Lung (tissue), 12 donors: ENCODE measurements around the gene DPH7. TPM values are rescaled to one million over a fixed set of nuclear protein-coding genes. Genes with fewer than 3 reads are reported as not detected.
"Not testable (repeated sequence)": the region's sequence is repeated elsewhere in the genome, so short reads cannot be mapped to it uniquely, and the experiment has no call there.

Experiments used
- ATAC-seq: fragments of 200-7000 bp; cut with Tn5 transposase; one replicate; pipeline ENCODE4 v1.9.1; 2020; ENCODE audit warnings: moderate number of reproducible peaks; ENCODE audit not compliant: insufficient read depth, low FRiP score
- DNase-seq, 3 donors: peaks; one replicate each; pipeline ENCODE4 v3.0.0-alpha.2; 2013 to 2017
- H3K27ac ChIP-seq, 2 donors: one replicate each; pipeline ENCODE4 v1.5.1; 2013; ENCODE audit warnings: mild to moderate bottlenecking in 2 of 2, moderate library complexity in 2 of 2, control low read depth in 1 of 2, inconsistent platforms in 1 of 2, low read depth in 1 of 2, low read length in 1 of 2
- H3K27me3 ChIP-seq, 3 donors: one replicate each; pipeline ENCODE4 v1.5.1; 2013; ENCODE audit warnings: low read length in 2 of 3; ENCODE audit not compliant: control insufficient read depth in 3 of 3, insufficient read depth in 3 of 3
- H3K36me3 ChIP-seq, 4 donors: one replicate each; pipeline ENCODE4 v1.5.1; 2013; ENCODE audit warnings: low read length in 4 of 4, mild to moderate bottlenecking in 1 of 4, moderate library complexity in 1 of 4; ENCODE audit not compliant: control insufficient read depth in 4 of 4, insufficient read depth in 4 of 4
- H3K4me1 ChIP-seq, 5 donors: one replicate each; pipeline ENCODE4 v1.5.1; 2013; ENCODE audit warnings: low read length in 5 of 5, mild to moderate bottlenecking in 2 of 5, moderate library complexity in 1 of 5; ENCODE audit not compliant: control insufficient read depth in 5 of 5, insufficient read depth in 5 of 5
- H3K4me3 ChIP-seq: one replicate; pipeline ENCODE4 v1.5.1; 2013; ENCODE audit warnings: mild to moderate bottlenecking, control low read depth, moderate library complexity
- H3K9ac ChIP-seq, 2 donors: one replicate each; pipeline ENCODE4 v1.5.1; 2013; ENCODE audit warnings: low read length in 2 of 2, control low read depth in 1 of 2; ENCODE audit not compliant: insufficient read depth in 1 of 2
- H3K9me3 ChIP-seq, 4 donors: one replicate each; pipeline ENCODE4 v1.5.1; 2013; ENCODE audit warnings: low read length in 3 of 4, mild to moderate bottlenecking in 1 of 4, moderate library complexity in 1 of 4; ENCODE audit not compliant: control insufficient read depth in 4 of 4, insufficient read depth in 3 of 4
- WGBS, 2 donors: extraction: QIAGEN DNeasy Blood & Tissue Kit; methylation state at CpG; one replicate each; pipeline ENCODE4 v1.1.7; 2013; 5-methylcytosine and 5-hydroxymethylcytosine counted together
- polyA plus RNA-seq, 2 donors: library from polyadenylated mRNA; stranded (reverse); fragments of 200-250 nt; gene quantifications; one replicate each; pipeline ENCODE4 v1.2.1, GENCODE V29; 2013
- total RNA-seq, 2 donors: library from RNA; depleted of rRNA in 1 of 2; stranded (reverse); fragments of >200 nt in 1 of 2; gene quantifications; one replicate each; pipeline ENCODE4 v1.2.1, GENCODE V29; 2014 to 2021
- TF ChIP-seq, protein P1 (sequence below): IDR thresholded peaks from 2 replicates; pipeline ENCODE4 v1.5.1; 2012; ENCODE audit warnings: mild to moderate bottlenecking; ENCODE audit errors: control extremely low read depth, extremely low read depth
- donor health status: control.
- donor health status: control.
- donor health status: Bipolar disorder and iron deficiency.
- donor health status: healthy.
- donor health status: DM: yes; HTN: yes; CAD: no.

DPH7 gene
- total and polyA plus RNA-seq, 4 donors: 23.6 to 36.5 (median 30.3) TPM

DNA sequence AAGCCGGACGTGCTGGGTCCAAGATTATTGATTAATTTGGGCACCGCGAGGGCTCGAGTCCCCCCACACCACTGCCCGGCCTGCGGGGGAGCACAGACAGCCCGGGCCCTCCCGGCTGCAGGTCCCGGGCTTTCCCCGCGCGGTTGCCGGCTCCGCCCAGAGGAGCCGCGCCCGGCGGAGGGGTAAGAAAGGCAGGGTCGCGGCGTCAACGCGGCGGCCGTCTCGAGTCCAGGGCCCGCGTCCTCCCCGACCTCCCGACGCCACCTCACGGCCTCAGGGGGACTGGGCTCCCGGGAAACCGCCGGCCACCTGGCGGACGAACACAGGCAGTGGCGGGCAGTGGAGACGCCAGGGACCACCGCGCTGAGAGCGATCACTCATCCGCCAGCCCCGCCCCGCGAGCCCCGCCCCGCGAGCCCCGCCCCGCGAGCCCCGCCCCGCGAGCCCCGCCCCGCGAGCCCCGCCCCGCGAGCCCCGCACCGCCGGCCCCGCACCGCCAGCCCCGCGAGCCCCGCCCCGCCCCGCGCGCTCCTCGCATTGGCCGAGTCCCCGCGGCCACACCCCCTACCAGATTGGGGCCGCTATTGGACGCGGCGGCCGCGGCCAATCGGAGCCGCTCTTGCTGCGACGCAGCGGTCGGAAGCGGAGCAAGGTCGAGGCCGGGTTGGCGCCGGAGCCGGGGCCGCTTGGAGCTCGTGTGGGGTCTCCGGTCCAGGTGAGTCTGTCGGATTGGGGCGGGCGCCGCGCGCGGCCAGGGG lies 27.3 kb downstream of the DPH7 start, which contains the start of gene MRPL41:
TSS of gene MRPL41 (plus strand) at position 616 of the 758 bp plus-strand sequence. CDS start 203 bp downstream, outside the sequence.
- H3K9ac ChIP-seq: peak within 1 kb of the TSS; percentile 28
- ATAC-seq (peak; percentile 90), DNase-seq (peak; percentile 83 to 94 (median 92))
- no peaks in the 10 kb centered on the region for H3K27me3 ChIP-seq
- H3K36me3 ChIP-seq: peaks cover 3 to 15% (median 3%) of the 10 kb centered on the region in 4 donors
- H3K4me3 ChIP-seq: peak within 1 kb of the TSS; percentile 72
- peak within 1 kb of the TSS; percentile 85 to 97 for H3K27ac ChIP-seq
- WGBS, 2 donors: 0 to 1% methylated on average over 65 to 95 of the region's 106 CpGs
- H3K9me3 ChIP-seq: no peaks in the 10 kb centered on the region
- H3K4me1 ChIP-seq: peaks cover 0 to 14% (median 6%) of the 10 kb centered on the region in 5 donors
- TF ChIP-seq, protein P1, sequence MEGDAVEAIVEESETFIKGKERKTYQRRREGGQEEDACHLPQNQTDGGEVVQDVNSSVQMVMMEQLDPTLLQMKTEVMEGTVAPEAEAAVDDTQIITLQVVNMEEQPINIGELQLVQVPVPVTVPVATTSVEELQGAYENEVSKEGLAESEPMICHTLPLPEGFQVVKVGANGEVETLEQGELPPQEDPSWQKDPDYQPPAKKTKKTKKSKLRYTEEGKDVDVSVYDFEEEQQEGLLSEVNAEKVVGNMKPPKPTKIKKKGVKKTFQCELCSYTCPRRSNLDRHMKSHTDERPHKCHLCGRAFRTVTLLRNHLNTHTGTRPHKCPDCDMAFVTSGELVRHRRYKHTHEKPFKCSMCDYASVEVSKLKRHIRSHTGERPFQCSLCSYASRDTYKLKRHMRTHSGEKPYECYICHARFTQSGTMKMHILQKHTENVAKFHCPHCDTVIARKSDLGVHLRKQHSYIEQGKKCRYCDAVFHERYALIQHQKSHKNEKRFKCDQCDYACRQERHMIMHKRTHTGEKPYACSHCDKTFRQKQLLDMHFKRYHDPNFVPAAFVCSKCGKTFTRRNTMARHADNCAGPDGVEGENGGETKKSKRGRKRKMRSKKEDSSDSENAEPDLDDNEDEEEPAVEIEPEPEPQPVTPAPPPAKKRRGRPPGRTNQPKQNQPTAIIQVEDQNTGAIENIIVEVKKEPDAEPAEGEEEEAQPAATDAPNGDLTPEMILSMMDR: peak; percentile 3

DNA sequence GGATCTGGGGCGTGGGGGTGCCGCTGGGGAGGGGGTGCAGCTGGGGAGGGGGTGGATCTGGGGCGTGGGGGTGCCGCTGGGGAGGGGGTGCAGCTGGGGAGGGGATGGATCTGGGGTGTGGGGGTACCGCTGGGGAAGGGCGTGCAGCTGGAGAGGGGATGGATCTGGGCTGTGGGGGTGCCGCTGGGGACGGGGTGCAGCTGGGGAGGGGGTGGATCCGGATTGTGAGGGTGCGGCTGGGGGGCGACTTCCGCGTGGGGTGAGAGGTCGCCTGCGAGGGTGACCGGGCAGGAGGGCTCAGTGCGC lies 27.8 kb downstream of the DPH7 start:
- WGBS, 2 donors: 0 to 2% methylated on average over 10 to 17 of the region's 17 CpGs
- not testable (repeated sequence) for H3K27me3 ChIP-seq, DNase-seq, H3K9ac ChIP-seq, H3K9me3 ChIP-seq, ATAC-seq
- peak overlapping the region; percentile 69 to 87 for H3K27ac ChIP-seq
- H3K4me1 ChIP-seq: peaks cover 0 to 14% (median 6%) of the 10 kb centered on the region in 5 donors
- peak overlapping the region; percentile 34 for H3K4me3 ChIP-seq
- peaks cover 3 to 11% (median 3%) of the 10 kb centered on the region in 4 donors for H3K36me3 ChIP-seq

DNA sequence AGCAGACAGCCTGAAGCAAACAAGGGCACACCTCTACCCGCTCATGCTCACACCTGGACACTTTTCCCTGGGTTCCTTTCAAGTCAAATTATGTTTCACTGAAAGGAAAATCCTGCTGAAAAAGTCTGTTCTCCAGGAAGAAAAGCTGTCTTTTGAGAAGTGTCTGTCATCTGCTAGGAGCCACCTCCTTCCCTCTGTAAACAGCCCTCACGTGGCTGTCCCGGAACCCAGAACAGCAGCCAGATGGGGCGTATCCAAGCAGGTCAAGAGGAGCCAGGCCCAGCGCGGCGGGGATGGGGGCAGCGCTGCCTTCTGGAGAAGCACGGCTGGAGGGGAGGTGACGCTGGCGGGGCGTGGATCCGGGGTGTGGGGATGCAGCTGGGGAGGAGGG lies 28.5 kb downstream of the DPH7 start, which contains the start of gene PNPLA7:
TSS of gene PNPLA7 (minus strand) at position 172 of the 391 bp plus-strand sequence. CDS start 205 bp downstream, outside the sequence.
- H3K9me3 ChIP-seq: no peaks in the 10 kb centered on the region
- peaks cover 3 to 4% (median 3%) of the 10 kb centered on the region in 4 donors for H3K36me3 ChIP-seq
- ATAC-seq (peak; percentile 60), DNase-seq (peak; percentile 88 to 95 (median 89))
- H3K4me1 ChIP-seq: peaks cover 0 to 15% (median 6%) of the 10 kb centered on the region in 5 donors
- TF ChIP-seq, protein P1: no peak
- H3K27me3 ChIP-seq: no peaks in the 10 kb centered on the region
- H3K27ac ChIP-seq: peak within 1 kb of the TSS; percentile 69 to 87
- peak within 1 kb of the TSS; percentile 40 for H3K4me3 ChIP-seq
- WGBS, 2 donors: 2 to 3% methylated on average over 13 of the region's 13 CpGs
- H3K9ac ChIP-seq: no peak within 1 kb of the TSS
